Measurements from ENCODE around the gene TRIM14. TPM values are rescaled to one million over a fixed set of nuclear protein-coding genes. Genes with fewer than 3 reads are reported as not detected.
A peak's percentile ranks its signal among the peaks of the same experiment; 100 is the strongest.

TRIM14 gene
- total RNA-seq, 1 experiment from 2014 or later, result 12.5 TPM

DNA sequence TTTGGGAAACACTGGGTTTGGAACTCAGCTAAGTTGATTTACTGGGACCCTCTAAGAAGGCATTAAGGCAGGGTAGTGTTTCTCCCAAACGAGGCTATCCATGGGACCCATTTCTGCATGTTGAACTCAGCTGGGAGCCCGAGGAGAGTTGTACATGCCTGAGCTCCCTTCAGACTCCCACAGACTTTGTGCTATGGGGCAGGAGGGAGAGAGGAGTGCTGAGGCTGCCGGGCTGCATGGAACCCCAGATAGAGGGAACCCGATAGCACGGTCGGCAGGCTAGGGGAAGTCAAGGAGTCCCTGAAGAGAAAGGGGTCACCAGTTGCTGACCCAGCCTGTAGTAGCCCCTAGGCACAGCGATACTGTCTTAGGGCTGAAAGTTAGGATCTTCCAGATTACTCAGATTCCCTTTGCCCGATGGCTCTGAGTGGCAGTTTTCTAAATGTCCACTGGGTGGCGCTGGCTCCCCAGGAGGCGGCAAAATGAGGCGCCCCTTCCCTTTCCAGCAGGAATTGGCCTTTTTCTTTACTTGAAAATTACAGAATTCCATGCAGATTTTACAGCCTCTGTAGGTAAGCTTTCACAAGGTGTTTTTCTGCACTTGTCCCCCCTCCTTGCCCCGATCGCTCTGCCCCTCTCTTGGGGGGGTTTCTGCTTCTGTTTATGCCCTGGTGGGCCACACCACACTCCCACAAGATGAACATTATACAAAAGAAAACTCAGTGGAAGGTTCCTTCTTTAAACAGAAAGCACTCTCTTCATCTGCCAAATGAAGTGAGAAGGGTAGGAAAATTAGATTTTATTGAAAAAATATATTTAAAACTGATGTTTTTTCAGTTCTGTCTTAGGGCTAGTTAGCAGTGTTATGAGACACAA lies 44.7 kb downstream of the TRIM14 start:
- Histone ChIP-seq H2AK5ac (ENCODE audit: insufficient read length, low read length) (no peak overlapping the region), H3K27me3 (ENCODE audit: insufficient read depth, low read length) (no peaks in the 10 kb centered on the region), H3K23me2 (ENCODE audit: insufficient read length, low read depth, low read length, poor library complexity, severe bottlenecking) (no peaks in the 10 kb centered on the region), H3K4ac (ENCODE audit: low read depth, low read length) (no peak overlapping the region), H3K9ac (ENCODE audit: extremely low read depth, insufficient read length, low read length) (no peak overlapping the region), H3K4me2 (ENCODE audit: insufficient read depth, insufficient read length, low read length) (no peak overlapping the region), H3K56ac (ENCODE audit: insufficient read length, low read depth, low read length) (no peak overlapping the region), H2BK20ac (ENCODE audit: low read depth, low read length, poor library complexity, severe bottlenecking) (no peak overlapping the region), H3K14ac (ENCODE audit: insufficient read depth, low read length) (0 out of 2 replicates have a peak overlapping the region, but pooled peaks have one; percentile 71), H3K23ac (ENCODE audit: insufficient read length, low read depth, low read length) (no peak overlapping the region), H3K27ac (ENCODE audit: insufficient read length, low read depth, low read length) (no peak overlapping the region), H3K18ac (ENCODE audit: insufficient read length, low read depth, low read length) (peak overlapping the region; percentile 74), H4K5ac (ENCODE audit: insufficient read length, low read depth, low read length) (no peak overlapping the region), H4K8ac (replicated peaks; ENCODE audit: insufficient read length, low read depth, low read length) (no peak overlapping the region), H3K79me2 (ENCODE audit: insufficient read depth, low read length) (no peaks in the 10 kb centered on the region), H2BK12ac (ENCODE audit: insufficient read length, low read depth, low read length) (no peak overlapping the region), H2BK15ac (ENCODE audit: low read depth, low read length) (0 out of 2 replicates have a peak overlapping the region, but pooled peaks have one; percentile 96), H2AFZ (ENCODE audit: low read length) (no peak overlapping the region), H2BK5ac (ENCODE audit: insufficient read length, low read length) (no peak overlapping the region), H3K4me1 (ENCODE audit: insufficient read depth, low read length) (peaks cover 6% of the 10 kb centered on the region), H4K91ac (ENCODE audit: insufficient read length, low read depth, low read length) (peak overlapping the region; percentile 75), H3K9me3 (ENCODE audit: control insufficient read depth, low read depth, low read length) (no peaks in the 10 kb centered on the region), H3T11ph (ENCODE audit: low read length) (no peak overlapping the region), H4K20me1 (ENCODE audit: control insufficient read depth, insufficient read depth, insufficient read length) (no peaks in the 10 kb centered on the region), H3K79me1 (ENCODE audit: insufficient read depth, low read depth, low read length, poor library complexity, severe bottlenecking) (no peaks in the 10 kb centered on the region), H2BK120ac (ENCODE audit: low read depth, low read length, poor library complexity, severe bottlenecking) (no peak overlapping the region)
- no peaks in the 10 kb centered on the region for H3K9me3 Mint-ChIP-seq
- H3K4me1 Mint-ChIP-seq, result peaks cover 22 to 28% of the 10 kb centered on the region in 2 experiments
- TF ChIP-seq CTCF (conservative IDR thresholded peaks at IDR 0.05), result peak; percentile 97
- no peak overlapping the region; a peak in 1 of 5 replicates for H3K4me3 Mint-ChIP-seq
- WGBS (ENCODE audit: extremely low coverage, insufficient read length, low lambda C conversion rate), result no CpG with 5 or more reads among the region's 13 CpGs
- peak overlapping the region in 1 of 3 experiments; percentile 53; a peak in 2 of 7 replicates for H3K27ac Mint-ChIP-seq
- H3K36me3 Mint-ChIP-seq (ENCODE audit: insufficient read depth in 1 of 3, low read depth in 3 of 3), result peaks cover 3 to 13% (median 9%) of the 10 kb centered on the region in 3 experiments; a peak in 6 of 7 replicates
- peak; percentile 75 for DNase-seq
- H3K27me3 Mint-ChIP-seq (ENCODE audit: low read depth), result no peaks in the 10 kb centered on the region
